NCI-H1436 (cell line): ENCODE results near the gene SNAPC1.
A peak's percentile ranks its signal among the peaks of the same experiment; 100 is the strongest.
"Not testable (repeated sequence)": the region's sequence is repeated elsewhere in the genome, so short reads cannot be mapped to it uniquely, and the experiment has no call there.

ENCODE experiments used
- DNase-seq: peaks from one replicate; lab custom pipeline; 2025; lab: John Stamatoyannopoulos, UW

SNAPC1 gene, protein sequence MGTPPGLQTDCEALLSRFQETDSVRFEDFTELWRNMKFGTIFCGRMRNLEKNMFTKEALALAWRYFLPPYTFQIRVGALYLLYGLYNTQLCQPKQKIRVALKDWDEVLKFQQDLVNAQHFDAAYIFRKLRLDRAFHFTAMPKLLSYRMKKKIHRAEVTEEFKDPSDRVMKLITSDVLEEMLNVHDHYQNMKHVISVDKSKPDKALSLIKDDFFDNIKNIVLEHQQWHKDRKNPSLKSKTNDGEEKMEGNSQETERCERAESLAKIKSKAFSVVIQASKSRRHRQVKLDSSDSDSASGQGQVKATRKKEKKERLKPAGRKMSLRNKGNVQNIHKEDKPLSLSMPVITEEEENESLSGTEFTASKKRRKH

DNA sequence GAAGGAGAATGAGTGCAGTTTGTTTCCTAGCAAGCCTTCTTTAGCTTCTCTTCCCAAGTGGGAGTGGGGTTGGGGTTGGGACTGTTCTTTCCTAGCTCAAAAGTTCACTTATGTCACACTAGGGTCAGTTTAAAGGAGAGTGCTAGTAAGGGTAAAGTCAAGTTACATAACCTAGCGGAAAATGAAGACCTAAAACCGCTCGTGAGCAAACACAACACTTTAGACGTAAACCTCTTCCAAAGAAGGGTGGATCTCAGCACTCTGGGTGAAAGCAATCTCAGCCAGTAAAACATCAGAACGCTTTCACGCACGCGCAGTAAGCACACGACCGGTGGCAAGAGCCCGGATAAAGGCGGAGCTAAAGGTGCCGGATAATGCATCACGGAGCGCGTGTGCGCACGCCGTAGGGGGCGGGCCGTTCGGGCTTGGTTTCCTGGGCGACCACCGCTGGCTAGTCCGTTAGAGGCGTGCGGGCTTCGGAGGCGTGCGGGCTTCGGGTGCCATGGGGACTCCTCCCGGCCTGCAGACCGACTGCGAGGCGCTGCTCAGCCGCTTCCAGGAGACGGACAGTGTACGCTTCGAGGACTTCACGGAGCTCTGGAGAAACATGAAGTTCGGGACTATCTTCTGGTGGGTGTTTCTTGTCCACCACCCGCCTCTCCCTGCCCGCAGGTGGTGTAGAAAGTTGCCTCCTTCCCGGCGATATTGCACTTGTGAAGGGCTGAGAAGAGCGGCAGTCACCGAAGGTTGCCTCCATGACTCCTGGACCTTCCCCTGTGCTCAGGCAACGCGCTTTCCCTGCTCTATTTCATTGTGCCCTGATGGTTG is at the start of gene SNAPC1:
TSS of gene SNAPC1 (plus strand) at position 462 of the 828 bp plus-strand sequence. CDS start at position 503, 41 bp downstream.
- DNase-seq = peak; percentile 98

DNA sequence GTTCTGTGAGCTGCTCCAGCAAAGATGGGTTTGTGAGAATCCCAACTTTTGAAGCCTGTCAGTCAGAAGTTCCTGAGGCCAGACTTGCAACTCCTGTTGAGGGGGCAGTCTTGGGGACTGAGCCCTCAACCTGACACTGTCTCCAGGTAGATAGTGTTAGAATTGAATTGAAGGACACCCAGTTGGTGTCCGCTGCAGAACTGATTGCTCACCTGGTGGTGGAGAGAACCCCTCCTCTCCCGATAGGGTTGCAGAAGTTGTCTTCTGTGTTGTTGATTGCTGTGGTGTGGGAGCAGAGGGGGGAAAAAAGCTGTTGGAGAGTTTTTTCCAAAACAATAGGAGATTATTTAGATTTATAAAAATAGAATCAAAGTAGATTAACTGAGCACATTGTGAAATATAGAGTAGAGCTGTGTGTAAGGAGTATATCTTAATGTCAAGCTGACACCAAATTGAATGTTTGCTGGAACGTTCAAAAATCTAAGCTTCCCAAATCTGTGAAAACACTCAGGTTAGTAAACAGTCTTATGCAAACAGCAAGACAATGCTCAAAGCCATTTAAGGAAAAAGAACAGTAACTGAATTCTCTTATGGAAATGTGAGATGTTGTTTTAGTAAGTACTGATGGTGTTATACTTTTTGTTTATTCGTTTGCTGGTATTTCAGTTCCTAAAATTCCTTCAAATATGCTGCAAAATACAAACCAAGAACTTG is 48.3 kb upstream of the SNAPC1 start:
- no peak for DNase-seq

DNA sequence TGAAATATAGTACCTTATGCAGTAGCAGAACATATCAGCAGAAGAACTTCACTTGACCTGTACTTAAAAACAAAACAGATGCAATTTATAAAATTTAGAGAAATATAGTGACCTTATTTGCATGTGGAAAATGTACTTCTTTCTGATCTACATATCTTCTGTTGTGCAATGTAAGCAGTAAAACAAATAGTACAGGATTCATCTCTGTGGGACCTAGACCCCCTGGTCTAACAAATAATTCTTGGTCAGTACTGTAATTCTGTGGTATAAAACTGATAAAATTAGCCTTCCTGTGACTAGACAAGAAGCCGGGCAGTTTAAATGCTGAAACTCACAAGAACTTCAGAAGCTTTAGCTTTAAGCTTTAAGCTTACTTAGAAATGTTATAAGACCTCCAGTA is 45.3 kb upstream of the SNAPC1 start:
- DNase-seq = no peak

DNA sequence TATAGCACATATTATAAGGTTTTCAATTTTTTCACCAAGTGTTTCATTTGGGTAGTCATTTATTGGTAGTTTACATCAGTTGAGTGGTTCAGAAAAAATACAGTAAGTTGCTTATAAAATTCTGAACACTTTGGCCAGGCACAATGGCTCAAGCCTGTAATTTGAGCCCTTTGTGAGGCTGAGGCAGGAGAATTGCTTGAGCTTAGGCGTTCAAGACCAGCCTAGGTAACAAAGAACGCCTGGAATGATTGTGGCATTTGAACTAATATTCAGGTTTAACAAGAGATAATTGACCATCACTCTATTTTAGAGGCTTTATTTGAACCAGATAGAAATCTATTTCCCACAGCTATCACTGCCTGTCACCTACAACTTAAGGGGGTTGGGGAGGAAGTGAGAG is 44.2 kb upstream of the SNAPC1 start:
- no peak for DNase-seq

DNA sequence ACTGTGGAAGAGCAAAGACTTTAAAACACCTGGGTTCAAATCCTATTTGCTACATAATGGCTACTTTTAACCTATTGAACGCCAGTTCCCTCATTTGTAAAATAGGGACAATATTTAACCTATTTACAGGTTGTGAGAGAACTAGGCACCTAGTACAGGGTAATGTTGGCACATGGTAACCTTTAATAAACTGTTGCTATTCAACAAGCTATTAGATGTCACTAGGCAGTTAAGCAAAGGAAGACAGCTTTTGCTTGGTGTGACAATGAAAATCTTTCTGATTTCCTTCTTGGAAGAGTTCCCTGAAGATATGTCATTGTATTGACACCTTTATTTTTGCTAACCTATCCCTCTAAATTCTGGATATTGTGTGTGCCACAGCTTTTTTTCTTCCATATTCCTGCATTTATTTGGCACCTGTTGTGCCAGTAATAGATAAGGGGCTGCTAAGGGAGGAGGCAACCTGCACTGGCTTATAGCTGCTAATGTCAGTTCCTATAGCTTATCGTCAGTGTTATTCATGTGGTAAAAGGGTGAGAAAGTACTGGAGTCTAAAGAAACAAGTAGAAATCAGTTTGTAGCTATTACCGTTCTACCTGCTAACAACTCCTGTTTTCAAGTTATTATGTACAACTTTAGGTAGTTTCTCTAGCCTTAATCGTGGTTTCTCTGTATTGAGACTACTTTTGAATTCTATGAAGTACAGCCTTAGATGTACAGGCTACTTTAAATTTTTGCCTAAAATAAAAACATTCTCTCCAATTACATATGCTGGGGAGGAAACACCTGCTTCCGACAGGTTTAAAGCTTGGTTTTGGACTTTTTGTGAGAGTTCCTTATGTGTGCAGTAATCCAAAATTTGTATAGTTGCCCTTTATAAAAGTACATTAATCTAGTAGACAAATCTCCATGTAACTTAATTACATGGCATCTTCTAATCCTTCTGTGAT is 42.6 kb upstream of the SNAPC1 start:
- DNase-seq = no peak

DNA sequence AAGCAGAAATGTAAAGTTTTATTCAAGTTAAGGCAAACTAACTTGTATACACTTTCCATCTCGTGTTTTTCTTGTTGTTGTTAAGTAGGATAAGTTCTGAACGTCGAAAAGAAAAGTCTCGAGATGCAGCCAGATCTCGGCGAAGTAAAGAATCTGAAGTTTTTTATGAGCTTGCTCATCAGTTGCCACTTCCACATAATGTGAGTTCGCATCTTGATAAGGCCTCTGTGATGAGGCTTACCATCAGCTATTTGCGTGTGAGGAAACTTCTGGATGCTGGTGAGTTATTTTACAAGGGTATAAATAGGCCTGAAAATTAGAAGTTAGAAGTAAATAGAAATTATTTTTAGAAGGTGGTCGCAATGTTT is 41.9 kb upstream of the SNAPC1 start:
- no peak for DNase-seq

DNA sequence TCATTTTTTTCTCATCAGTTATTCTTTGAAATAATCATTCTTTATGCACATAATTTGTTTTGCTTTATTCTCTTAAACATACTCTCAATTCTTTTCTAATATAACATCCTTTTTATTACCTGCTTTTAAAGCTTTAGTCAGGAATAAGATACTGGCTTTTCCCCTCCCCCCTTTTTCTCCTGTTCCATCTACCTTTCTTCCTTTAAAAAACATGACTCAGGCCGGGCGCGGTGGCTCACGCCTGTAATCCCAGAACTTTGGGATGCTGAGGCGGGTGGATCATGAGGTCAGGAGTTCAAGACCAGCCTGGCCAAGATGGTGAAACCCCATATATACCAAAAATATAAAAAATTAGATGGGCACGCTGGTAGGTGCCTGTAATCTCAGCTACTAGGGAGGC is 41.5 kb upstream of the SNAPC1 start:
- DNase-seq = no peak

DNA sequence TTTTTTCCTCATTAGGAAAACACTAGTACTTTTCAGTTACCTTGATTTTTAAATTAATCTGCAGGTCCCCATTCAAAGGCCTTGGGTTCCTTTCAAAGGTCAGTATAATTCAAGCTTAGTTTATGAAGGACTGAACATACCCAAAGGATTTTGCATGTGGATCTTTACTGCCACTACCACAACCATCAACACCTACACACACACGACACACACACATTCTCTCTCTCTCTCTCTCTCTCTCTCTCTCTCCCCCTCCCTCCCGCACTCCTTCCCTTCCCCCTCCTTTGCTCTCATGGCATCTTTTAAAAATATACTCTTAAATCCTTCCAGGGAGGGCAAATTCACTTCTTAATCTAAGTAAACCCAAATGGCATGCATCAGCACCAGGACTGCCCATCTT is 38.1 kb upstream of the SNAPC1 start:
- DNase-seq = no peak

DNA sequence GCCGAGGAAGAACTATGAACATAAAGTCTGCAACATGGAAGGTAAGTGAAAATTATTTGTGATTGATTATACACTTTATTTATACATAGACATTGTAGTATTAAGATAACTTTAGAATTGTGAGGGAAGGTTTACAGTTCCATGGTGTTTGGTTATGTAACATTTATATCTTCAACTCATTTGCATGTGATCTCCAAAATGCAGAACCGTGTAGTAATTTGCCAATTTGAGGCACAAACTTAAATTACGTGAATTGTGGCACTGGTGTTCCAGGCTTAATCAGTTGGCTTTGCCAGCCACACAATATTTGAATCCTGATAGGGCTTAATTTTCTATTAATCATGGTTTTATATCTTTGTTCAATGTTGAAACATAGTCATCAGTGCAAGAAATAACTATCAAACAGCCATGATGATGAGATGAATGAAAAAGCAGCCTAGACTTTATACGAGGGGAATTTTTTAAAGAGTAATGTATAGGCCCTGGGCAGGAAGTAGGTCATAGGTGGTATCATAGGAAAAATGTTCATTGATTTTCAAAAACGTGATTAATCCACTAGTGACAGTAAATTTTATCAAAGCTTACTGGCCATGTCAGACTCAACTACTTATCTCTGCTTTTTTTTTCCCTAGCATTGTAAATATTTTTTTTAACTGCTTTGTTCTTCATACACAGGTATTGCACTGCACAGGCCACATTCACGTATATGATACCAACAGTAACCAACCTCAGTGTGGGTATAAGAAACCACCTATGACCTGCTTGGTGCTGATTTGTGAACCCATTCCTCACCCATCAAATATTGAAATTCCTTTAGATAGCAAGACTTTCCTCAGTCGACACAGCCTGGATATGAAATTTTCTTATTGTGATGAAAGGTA is 35.2 kb upstream of the SNAPC1 start:
- no peak for DNase-seq

DNA sequence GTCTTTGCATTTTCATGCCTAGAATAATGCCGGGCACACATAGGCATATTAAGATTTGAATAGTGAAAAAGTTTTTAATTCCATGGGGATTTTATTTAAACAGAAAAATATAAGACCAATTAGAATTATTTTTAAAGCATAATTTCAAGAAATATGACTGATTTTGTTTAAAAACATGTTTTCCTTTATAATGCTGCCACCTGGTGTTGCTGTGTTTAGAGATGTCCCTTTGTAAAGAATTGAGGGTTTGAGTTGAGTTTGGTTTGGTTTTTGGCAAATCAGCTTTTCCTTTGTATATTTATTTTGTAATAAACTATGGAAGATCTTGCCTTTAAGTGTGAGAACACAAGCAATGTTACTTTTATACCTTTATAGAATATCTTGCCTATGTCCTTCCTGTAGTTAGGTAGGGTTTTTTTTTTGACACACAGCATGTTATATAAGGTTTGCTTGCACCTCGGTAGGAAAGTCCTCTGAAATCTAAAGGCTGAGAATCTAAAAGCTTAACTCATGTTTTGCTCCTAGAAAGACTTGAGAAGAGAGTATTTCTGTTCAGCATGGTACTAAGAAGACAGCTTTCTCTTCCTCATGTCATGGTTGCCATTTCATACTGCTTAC is 31.4 kb upstream of the SNAPC1 start:
- DNase-seq = no peak

DNA sequence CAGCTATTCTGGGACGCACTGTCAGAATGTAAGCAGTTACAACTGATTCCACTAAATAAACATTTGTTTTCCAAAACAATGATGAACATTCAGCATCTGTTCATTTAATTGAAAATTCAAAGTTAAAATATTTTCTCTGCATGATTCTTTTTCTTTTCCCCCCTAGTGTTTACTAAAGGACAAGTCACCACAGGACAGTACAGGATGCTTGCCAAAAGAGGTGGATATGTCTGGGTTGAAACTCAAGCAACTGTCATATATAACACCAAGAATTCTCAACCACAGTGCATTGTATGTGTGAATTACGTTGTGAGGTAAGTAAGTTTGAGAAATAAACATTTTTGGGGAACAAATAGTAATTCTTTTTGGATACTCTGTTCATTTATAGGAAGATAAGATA is 28.2 kb upstream of the SNAPC1 start:
- DNase-seq = no peak

DNA sequence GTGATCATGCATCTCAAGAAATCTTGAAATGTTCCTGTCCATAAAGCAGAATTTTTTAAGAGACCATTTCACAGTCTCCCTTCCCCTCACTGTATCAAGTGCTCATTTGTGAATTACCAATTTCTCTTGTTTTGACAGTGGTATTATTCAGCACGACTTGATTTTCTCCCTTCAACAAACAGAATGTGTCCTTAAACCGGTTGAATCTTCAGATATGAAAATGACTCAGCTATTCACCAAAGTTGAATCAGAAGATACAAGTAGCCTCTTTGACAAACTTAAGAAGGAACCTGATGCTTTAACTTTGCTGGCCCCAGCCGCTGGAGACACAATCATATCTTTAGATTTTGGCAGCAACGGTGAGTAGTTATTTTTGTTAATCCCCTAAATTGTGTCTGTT is 25.5 kb upstream of the SNAPC1 start:
- no peak for DNase-seq

DNA sequence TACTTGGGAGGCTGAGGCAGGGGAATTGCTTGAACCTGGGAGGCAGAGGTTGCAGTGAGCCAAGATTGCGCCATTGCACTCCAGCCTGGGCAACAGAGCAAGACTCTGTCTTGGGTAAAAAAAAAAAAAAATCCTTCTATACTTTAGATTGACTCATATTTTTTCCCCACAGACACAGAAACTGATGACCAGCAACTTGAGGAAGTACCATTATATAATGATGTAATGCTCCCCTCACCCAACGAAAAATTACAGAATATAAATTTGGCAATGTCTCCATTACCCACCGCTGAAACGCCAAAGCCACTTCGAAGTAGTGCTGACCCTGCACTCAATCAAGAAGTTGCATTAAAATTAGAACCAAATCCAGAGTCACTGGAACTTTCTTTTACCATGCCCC is 24.3 kb upstream of the SNAPC1 start:
- no peak for DNase-seq

DNA sequence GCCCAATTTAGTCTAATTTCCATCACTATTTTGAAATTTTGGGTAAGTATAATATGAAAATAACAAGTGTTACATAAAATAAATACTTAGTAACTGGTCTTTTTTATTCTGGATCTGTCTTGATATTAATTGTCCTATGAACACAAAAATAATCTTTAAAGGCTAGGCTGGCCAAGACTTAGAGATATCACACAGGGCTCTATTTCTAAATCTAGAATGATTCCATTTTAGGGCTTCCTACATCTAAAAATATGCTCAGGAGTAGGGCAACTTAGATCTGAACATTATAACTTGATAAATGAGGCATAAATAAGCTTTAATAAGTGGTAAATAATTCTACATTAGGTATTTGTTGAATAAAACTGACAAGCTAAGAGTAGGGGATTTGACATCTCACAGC is 23.1 kb upstream of the SNAPC1 start:
- DNase-seq = no peak

DNA sequence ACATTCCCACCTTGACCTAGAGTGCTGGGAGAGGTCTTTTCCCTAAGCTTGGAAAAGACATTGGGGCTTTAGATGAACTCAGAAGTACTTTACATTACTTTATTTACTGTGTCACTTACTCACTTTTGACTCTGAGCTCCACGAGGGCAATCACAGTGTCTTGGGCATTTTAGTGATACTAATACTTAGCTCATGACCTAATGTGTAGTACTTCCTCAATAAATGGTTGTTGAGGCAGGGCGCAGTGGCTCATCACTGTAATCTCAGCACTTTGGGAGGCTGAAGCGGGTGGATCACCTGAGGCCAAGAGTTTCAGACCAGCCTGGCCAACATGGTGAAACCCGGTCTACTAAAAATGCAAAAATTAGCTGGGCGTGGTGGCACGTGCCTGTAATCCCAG is 19.8 kb upstream of the SNAPC1 start:
- no peak for DNase-seq

DNA sequence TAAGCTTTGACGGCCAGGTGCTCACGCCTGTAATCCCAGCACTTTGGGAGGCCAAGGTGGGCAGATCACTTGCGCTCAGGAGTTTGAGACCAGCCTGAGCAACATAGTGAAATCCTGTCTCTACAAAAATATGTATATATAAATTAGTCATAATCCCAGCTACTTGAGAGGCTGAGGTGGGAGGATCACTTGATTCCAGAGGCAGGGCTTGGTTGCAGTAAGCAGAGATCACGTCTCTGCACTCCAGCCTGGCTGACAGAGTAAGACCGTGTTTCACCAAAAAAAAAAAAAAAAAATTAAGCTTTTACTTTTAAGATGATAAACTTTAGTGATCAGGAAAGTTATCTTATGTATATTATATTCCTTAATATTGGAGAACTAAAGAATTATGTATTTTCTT is 18.0 kb upstream of the SNAPC1 start:
- DNase-seq = no peak

DNA sequence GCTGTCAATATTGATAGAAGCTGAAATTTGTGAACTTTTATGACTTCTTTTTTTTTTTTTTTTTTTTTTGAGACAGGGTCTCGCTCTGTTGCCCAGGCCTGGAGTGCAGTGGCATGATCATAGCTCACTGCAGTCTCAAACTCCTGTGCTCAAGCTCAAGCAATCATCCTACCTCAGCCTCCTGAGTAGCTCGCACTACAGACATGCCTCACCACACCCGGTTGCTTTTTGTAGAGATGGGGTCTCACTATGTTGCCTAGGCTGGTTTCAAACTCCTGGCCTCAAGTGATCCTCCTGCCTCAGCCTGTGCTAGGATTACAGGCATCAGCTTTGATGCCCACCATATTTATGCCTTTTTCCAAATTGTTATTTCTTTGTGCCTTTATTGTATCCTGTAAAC is 15.9 kb upstream of the SNAPC1 start:
- not testable (repeated sequence) for DNase-seq

DNA sequence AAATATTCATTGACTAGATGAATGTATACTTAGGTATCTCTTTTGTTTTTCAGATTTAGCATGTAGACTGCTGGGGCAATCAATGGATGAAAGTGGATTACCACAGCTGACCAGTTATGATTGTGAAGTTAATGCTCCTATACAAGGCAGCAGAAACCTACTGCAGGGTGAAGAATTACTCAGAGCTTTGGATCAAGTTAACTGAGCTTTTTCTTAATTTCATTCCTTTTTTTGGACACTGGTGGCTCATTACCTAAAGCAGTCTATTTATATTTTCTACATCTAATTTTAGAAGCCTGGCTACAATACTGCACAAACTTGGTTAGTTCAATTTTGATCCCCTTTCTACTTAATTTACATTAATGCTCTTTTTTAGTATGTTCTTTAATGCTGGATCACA is 15.3 kb upstream of the SNAPC1 start:
- no peak for DNase-seq

DNA sequence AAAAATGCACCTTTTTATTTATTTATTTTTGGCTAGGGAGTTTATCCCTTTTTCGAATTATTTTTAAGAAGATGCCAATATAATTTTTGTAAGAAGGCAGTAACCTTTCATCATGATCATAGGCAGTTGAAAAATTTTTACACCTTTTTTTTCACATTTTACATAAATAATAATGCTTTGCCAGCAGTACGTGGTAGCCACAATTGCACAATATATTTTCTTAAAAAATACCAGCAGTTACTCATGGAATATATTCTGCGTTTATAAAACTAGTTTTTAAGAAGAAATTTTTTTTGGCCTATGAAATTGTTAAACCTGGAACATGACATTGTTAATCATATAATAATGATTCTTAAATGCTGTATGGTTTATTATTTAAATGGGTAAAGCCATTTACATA is 14.9 kb upstream of the SNAPC1 start:
- DNase-seq = no peak

DNA sequence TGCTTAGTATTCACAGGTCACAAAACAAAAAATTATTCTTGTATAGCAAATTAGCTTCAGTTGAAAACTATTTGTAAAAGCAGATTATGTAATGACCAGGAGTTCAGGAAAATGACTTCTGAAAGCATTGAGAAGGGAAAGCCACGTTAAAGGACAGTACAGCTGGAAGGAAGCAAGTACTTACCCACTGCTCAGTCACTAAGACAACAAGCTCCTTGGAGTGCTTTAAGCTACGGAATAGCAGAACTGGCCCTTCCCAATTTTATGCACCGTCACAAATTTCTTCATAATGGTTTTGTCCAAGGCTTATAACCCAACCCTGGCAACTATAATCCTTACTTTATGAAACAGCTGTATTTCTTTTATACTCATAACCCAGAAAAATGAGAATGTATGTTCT is 13.0 kb upstream of the SNAPC1 start:
- DNase-seq = no peak
